22Rv1 (cell line): ENCODE results near the gene ABCA4.

ENCODE experiments used
- H3K27ac ChIP-seq: fragments of 450-650 bp; 2 replicates; pipeline ENCODE4 v1.5.1; 2017
- ZFX ChIP-seq: fragments of 450-650 bp; IDR thresholded peaks from 2 replicates; pipeline ENCODE4 v1.6.1; 2017; ENCODE audit warnings: antibody characterized with exemption, borderline replicate concordance
- TF ChIP-seq, protein P1 (sequence below): fragments of 450-650 bp; IDR thresholded peaks from 2 replicates; pipeline ENCODE4 v1.5.1; 2017; ENCODE audit warnings: mild to moderate bottlenecking

The ABCA4 gene

DNA sequence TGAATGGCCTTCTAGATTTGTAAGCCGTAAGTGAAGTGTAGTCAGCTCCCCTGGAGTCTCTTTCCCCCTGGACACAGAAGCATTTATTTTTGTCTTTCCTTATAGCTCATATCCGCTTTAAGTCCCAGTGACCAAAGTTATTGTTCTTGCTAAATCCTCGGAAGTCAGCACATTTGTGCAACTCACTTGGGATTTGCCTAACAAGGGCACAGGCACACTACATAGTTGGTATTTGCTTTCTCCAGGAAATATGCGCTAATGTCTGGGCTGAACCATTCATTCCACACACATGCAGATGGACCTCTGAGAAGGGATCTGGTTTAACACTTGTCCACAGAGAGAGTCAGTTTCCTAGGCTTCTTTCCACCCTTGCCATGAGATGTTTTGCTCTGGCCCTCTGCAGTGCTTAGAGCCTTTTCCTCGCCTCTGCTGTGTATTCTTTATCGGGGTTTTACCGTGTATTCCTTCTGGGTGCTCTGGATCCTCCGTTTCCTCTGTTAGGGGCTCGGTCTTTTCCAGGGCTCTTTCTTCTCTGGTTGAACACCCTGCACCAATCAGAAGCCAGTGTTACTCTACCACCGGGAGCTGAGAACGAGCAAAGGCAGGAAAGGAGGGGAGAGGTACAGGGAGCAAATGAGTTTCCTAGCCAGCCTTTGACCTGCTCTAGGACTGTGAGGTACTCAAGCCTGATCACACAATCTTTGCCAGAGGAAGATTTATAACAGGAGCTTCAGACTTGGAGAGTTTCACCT lies 72.4 kb downstream of the ABCA4 start:
- TF ChIP-seq ZFX, result no peak
- TF ChIP-seq, protein P1, sequence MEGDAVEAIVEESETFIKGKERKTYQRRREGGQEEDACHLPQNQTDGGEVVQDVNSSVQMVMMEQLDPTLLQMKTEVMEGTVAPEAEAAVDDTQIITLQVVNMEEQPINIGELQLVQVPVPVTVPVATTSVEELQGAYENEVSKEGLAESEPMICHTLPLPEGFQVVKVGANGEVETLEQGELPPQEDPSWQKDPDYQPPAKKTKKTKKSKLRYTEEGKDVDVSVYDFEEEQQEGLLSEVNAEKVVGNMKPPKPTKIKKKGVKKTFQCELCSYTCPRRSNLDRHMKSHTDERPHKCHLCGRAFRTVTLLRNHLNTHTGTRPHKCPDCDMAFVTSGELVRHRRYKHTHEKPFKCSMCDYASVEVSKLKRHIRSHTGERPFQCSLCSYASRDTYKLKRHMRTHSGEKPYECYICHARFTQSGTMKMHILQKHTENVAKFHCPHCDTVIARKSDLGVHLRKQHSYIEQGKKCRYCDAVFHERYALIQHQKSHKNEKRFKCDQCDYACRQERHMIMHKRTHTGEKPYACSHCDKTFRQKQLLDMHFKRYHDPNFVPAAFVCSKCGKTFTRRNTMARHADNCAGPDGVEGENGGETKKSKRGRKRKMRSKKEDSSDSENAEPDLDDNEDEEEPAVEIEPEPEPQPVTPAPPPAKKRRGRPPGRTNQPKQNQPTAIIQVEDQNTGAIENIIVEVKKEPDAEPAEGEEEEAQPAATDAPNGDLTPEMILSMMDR, result no peak
- no peak overlapping the region for H3K27ac ChIP-seq

DNA sequence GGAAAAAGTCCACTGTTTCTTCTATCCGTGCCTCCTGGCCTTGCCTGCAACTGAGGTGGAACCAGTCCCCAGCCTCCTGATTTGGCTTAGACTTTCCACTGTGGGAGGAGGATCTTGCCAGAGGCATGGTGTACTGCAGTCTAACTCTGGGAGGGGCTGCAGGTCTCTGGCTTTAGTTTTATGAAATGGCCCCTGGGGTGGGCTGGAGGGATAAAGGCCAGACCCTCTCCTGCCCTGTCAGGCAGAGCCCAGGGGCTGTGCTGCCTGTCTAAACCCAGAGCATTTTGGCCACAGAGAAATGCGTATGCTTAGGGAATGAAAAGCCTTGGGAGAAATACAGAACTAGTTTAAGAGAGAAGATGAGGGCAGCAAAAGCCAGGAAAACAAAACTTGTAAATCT lies 73.0 kb downstream of the ABCA4 start:
- no peak overlapping the region for H3K27ac ChIP-seq
- TF ChIP-seq, protein P1, result no peak
- TF ChIP-seq ZFX, result no peak

DNA sequence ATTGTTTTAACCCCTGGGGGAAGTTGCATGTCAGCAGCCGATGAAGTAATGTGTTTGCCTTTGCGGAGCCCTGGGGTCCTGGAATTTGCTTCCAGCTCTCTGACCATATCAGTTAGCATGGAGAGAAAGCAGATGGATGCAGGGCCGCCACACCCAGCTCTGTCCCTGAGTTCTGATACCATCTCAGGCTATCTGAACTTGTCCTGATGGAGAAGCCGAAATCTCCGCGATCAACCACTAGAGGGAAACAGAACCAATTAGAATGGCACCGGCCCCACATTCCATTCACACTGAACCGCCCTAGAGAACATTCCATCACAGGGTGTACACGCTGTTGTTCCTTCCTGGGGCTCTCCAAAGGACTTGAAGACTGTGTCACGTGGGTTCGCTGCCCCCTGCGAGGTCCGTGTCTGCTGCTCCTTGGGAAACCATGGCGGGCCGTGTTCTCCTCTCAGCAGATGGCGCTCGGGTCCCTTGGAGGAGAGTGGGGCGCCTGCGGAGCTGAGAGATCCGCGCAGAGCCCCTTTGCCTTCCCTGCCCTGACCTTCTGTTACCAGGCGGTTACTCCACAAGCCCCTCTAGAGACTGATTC lies 75.4 kb downstream of the ABCA4 start:
- H3K27ac ChIP-seq, result no peak overlapping the region
- TF ChIP-seq, protein P1, result peak; percentile 89
- TF ChIP-seq ZFX, result no peak

DNA sequence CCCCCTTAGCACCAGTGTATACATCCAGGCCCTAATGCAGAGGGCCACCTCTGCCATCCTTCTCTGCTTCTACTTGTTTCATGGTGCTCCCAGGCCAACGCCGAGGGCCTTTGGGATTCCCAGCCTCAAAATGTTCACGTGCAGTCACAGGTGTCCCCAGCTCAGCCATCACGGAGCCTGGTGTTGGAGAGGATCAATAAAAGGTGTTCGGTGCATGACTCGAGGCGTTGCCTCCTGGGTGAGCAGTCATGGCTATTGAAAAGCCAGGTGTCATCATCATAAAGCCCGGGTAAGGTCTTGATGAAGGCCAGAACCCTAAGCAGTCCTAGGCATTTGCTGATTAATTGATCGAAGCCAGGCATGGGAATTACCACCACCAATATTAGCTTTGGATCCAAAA lies 76.1 kb downstream of the ABCA4 start:
- TF ChIP-seq, protein P1, result no peak
- TF ChIP-seq ZFX, result no peak

DNA sequence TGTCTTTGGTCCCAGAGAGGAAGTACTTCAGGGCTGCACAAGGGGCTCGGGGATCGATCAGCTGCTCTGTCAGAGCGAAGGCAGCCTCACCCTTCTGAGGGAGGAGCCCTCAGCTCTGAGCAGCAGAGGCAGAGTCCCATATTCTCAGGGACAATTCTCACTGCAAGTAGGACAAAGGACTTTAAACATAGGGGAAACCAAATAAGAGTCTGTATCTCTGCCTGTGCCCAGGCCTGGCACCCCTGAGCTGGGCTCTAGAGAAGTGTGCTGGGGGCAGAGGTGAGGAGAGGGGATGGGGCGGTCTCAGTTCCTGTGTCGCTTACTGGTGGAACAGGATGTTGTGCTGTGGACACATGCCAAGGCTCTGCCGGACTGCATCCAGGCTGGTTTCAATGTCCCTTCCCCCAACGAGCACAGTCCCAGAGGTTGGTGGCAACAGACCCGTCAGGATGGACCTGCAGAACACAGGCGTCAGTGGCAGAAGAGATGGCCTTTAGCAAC lies 76.6 kb downstream of the ABCA4 start:
- TF ChIP-seq ZFX, result no peak
- TF ChIP-seq, protein P1, result no peak
- no peak overlapping the region for H3K27ac ChIP-seq

More for the DNA sequence above, 76.1 kb downstream of the ABCA4 start:
- no peak overlapping the region for H3K27ac ChIP-seq

DNA sequence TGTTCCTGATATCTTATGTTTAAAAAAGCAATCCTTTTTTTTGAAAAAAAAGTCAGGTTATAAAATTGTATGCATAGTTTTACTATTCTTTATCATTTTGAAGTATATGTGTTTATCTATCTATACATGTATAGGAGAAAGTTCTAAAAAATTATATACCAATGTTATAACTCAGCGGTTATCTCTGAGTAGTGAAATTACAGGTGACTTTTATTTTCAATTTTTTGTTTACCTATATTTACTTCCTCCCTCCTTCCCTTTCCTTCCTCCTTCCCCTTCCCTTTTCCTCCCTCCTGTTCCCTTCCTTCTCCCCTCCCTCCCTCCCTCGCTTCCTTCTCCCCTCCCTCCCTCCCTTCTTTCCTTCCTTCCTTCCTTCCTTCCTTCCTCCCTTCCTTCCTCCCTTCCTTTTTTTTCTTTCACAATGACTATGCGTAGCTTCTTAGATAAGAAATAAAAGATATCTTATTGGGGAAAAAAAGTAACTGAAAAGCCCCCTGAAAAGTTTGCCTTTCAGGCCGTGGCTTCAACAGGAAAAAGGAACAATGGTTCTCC lies 77.1 kb downstream of the ABCA4 start:
- TF ChIP-seq ZFX, result no peak
- TF ChIP-seq, protein P1, result no peak
- H3K27ac ChIP-seq, result no peak overlapping the region

DNA sequence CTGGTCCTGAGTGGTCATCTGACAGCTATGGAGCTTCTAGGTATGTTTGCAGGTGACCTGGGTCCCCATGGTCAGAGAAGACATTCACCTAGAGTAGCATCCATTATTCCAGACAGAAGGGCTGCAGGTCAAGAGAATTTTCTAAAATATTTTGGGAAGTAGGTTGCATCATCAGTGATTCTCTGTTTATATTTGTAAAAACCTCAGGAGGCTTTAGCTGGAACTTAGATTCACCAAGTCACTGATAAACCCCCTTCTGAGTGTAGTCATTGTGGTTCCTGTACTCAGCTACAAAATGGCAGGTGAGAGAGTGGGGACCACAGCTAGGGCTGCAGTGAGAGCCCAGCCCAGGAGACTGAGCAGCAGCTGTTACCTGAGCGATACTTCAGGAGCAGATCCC lies 78.6 kb downstream of the ABCA4 start:
- no peak overlapping the region for H3K27ac ChIP-seq
- TF ChIP-seq, protein P1, result no peak
- no peak for TF ChIP-seq ZFX
